ENCODE data around the gene LPP.

The LPP gene

GRCh38 chr3:188272481-188273372 is 118.8 kb downstream of the LPP start:
- no peak overlapping the region for H3K4me3 ChIP-seq (ENCODE audit: insufficient read depth, low read length, poor library complexity, severe bottlenecking)
- H3K79me2 ChIP-seq (ENCODE audit: insufficient read depth, low read length), result no peaks in the 10 kb centered on the region
- no peaks in the 10 kb centered on the region for H4K20me1 ChIP-seq (ENCODE audit: low read depth, low read length)
- no peak overlapping the region for H2AFZ ChIP-seq (ENCODE audit: low read depth, low read length, severe bottlenecking)
- TF ChIP-seq CTCF (IDR thresholded peaks at IDR 0.05; ENCODE audit: insufficient read depth, low read length, poor library complexity, severe bottlenecking) (no peak), EZH2phosphoT487 (conservative IDR thresholded peaks at IDR 0.05; ENCODE audit: low read length) (no peak)
- no peaks in the 10 kb centered on the region for H3K9me2 ChIP-seq (replicated peaks; ENCODE audit: insufficient read depth, low read length)
- no peak overlapping the region for H3K9ac ChIP-seq (ENCODE audit: low read length)
- no peaks in the 10 kb centered on the region for H3K9me3 ChIP-seq (ENCODE audit: insufficient read depth, low read length)
- H3K27ac ChIP-seq (ENCODE audit: low read depth, low read length), result no peak overlapping the region
- no peaks in the 10 kb centered on the region for H3K36me3 ChIP-seq (ENCODE audit: low read length)
- 0 out of 2 replicates have a peak, but pooled peaks cover 3% of the 10 kb centered on the region for H3F3A ChIP-seq (ENCODE audit: insufficient read depth)
- H3K27me3 ChIP-seq (ENCODE audit: low read length), result no peaks in the 10 kb centered on the region
- H3K4me2 ChIP-seq (ENCODE audit: low read depth, low read length, poor library complexity, severe bottlenecking), result no peak overlapping the region

GRCh38 chr3:188274249-188274915 is 120.4 kb downstream of the LPP start:
- TF ChIP-seq EZH2phosphoT487 (conservative IDR thresholded peaks at IDR 0.05; ENCODE audit: low read length), result no peak
- no peak for TF ChIP-seq CTCF (IDR thresholded peaks at IDR 0.05; ENCODE audit: insufficient read depth, low read length, poor library complexity, severe bottlenecking)
- Histone ChIP-seq H4K20me1 (ENCODE audit: low read depth, low read length) (no peaks in the 10 kb centered on the region), H3K9ac (ENCODE audit: low read length) (no peak overlapping the region), H3K9me3 (ENCODE audit: insufficient read depth, low read length) (no peaks in the 10 kb centered on the region), H3K36me3 (ENCODE audit: low read length) (no peaks in the 10 kb centered on the region), H3F3A (ENCODE audit: insufficient read depth) (0 out of 2 replicates have a peak, but pooled peaks cover 3% of the 10 kb centered on the region), H3K4me2 (ENCODE audit: low read depth, low read length, poor library complexity, severe bottlenecking) (no peak overlapping the region), H3K27ac (ENCODE audit: low read depth, low read length) (no peak overlapping the region), H3K9me2 (replicated peaks; ENCODE audit: insufficient read depth, low read length) (no peaks in the 10 kb centered on the region), H2AFZ (ENCODE audit: low read depth, low read length, severe bottlenecking) (no peak overlapping the region), H3K27me3 (ENCODE audit: low read length) (no peaks in the 10 kb centered on the region), H3K4me3 (ENCODE audit: insufficient read depth, low read length, poor library complexity, severe bottlenecking) (no peak overlapping the region), H3K79me2 (ENCODE audit: insufficient read depth, low read length) (no peaks in the 10 kb centered on the region)

GRCh38 chr3:188276375-188276774 is 122.4 kb downstream of the LPP start:
- H3F3A ChIP-seq (ENCODE audit: insufficient read depth), result no peaks in the 10 kb centered on the region
- H3K27me3 ChIP-seq (ENCODE audit: low read length), result no peaks in the 10 kb centered on the region
- no peaks in the 10 kb centered on the region for H3K79me2 ChIP-seq (ENCODE audit: insufficient read depth, low read length)
- no peak overlapping the region for H2AFZ ChIP-seq (ENCODE audit: low read depth, low read length, severe bottlenecking)
- H3K9me2 ChIP-seq (replicated peaks; ENCODE audit: insufficient read depth, low read length), result no peaks in the 10 kb centered on the region
- TF ChIP-seq CTCF (IDR thresholded peaks at IDR 0.05; ENCODE audit: insufficient read depth, low read length, poor library complexity, severe bottlenecking), result no peak
- no peak for TF ChIP-seq EZH2phosphoT487 (conservative IDR thresholded peaks at IDR 0.05; ENCODE audit: low read length)
- H3K4me2 ChIP-seq (ENCODE audit: low read depth, low read length, poor library complexity, severe bottlenecking), result no peak overlapping the region
- no peaks in the 10 kb centered on the region for H4K20me1 ChIP-seq (ENCODE audit: low read depth, low read length)
- no peaks in the 10 kb centered on the region for H3K36me3 ChIP-seq (ENCODE audit: low read length)
- no peak overlapping the region for H3K4me3 ChIP-seq (ENCODE audit: insufficient read depth, low read length, poor library complexity, severe bottlenecking)
- no peak overlapping the region for H3K27ac ChIP-seq (ENCODE audit: low read depth, low read length)
- H3K9ac ChIP-seq (ENCODE audit: low read length), result no peak overlapping the region
- no peaks in the 10 kb centered on the region for H3K9me3 ChIP-seq (ENCODE audit: insufficient read depth, low read length)

All from SU-DHL-6 (cell line).